ENCODE data around the gene WDR43. TPM values are rescaled to one million over a fixed set of nuclear protein-coding genes. Genes with fewer than 3 reads are reported as not detected.

The WDR43 gene
- polyA plus RNA-seq, 1 experiment: 32.8 TPM

- H3K4me3 ChIP-seq (ENCODE audit: low read depth, low read length): no peak overlapping the region
- TF ChIP-seq CTCF (IDR thresholded peaks at IDR 0.05; ENCODE audit: insufficient read depth, low read depth, low read length): no peak
- POLR2A ChIA-PET: no interaction called here
- H3K27me3 ChIP-seq (ENCODE audit: control insufficient read depth, insufficient read depth, low read length): no peaks in the 10 kb centered on the region
- no peaks in the 10 kb centered on the region; the same call in 1 of the 2 replicates for H3K36me3 ChIP-seq (ENCODE audit: control insufficient read depth, insufficient read depth, low read length)
- no peak for DNase-seq (ENCODE audit: low read depth)
- CTCF ChIA-PET: interaction anchor here (1.2 to 1.6 kb wide), 2 partner anchors 8 to 10 kb away, joined by 3 to 4 read pairs; no protein-coding TSS in a partner anchor
Observed at GRCh38 chr2:28950941-28951630, 56.6 kb downstream of the WDR43 start.

GRCh38 chr2:28951910-28952835 is 57.7 kb downstream of the WDR43 start:
- no peak overlapping the region for H3K4me3 ChIP-seq (ENCODE audit: low read depth, low read length)
- TF ChIP-seq CTCF (IDR thresholded peaks at IDR 0.05; ENCODE audit: insufficient read depth, low read depth, low read length): no peak
- CTCF ChIA-PET: interaction anchor here (1.2 to 1.6 kb wide), 2 partner anchors 9 kb away, joined by 3 to 4 read pairs; no protein-coding TSS in a partner anchor

GRCh38 chr2:28952836-28953211 is 58.4 kb downstream of the WDR43 start:
- POLR2A ChIA-PET: no interaction called here
- no peak for TF ChIP-seq CTCF (IDR thresholded peaks at IDR 0.05; ENCODE audit: insufficient read depth, low read depth, low read length)

More at GRCh38 chr2:28951910-28952835, 57.7 kb downstream of the WDR43 start:
- Histone ChIP-seq H3K36me3 (ENCODE audit: control insufficient read depth, insufficient read depth, low read length) (no peaks in the 10 kb centered on the region), H3K27me3 (ENCODE audit: control insufficient read depth, insufficient read depth, low read length) (no peaks in the 10 kb centered on the region)
- DNase-seq (ENCODE audit: low read depth): no peak
- POLR2A ChIA-PET: no interaction called here

GRCh38 chr2:28955467-28955866 is 61.0 kb downstream of the WDR43 start:
- ChIA-PET POLR2A (interaction anchor here (0.5 kb wide), 1 partner anchor 254 kb away, joined by 5 read pairs; no protein-coding TSS in a partner anchor), CTCF (interaction anchor here (0.7 to 3.1 kb wide), 12 partner anchors 10 to 1118 kb away, joined by 3 to 14 read pairs (median 4); no protein-coding TSS in a partner anchor)
- Histone ChIP-seq H3K36me3 (ENCODE audit: control insufficient read depth, insufficient read depth, low read length) (no peaks in the 10 kb centered on the region), H3K27me3 (ENCODE audit: control insufficient read depth, insufficient read depth, low read length) (no peaks in the 10 kb centered on the region), H3K4me3 (ENCODE audit: low read depth, low read length) (no peak overlapping the region)
- TF ChIP-seq CTCF (IDR thresholded peaks at IDR 0.05; ENCODE audit: insufficient read depth, low read depth, low read length): no peak
- no peak for DNase-seq (ENCODE audit: low read depth)

More at GRCh38 chr2:28952836-28953211, 58.4 kb downstream of the WDR43 start:
- CTCF ChIA-PET: no interaction called here
- H3K36me3 ChIP-seq (ENCODE audit: control insufficient read depth, insufficient read depth, low read length): no peaks in the 10 kb centered on the region
- H3K27me3 ChIP-seq (ENCODE audit: control insufficient read depth, insufficient read depth, low read length): no peaks in the 10 kb centered on the region
- no peak overlapping the region for H3K4me3 ChIP-seq (ENCODE audit: low read depth, low read length)
- no peak for DNase-seq (ENCODE audit: low read depth)

- DNase-seq (ENCODE audit: low read depth): no peak
- CTCF ChIA-PET: interaction anchor here (0.6 to 3.1 kb wide), 14 partner anchors 19 to 1115 kb away, joined by 3 to 14 read pairs (median 4); no protein-coding TSS in a partner anchor
- TF ChIP-seq CTCF (IDR thresholded peaks at IDR 0.05; ENCODE audit: insufficient read depth, low read depth, low read length): peak; percentile 56
Observed at GRCh38 chr2:28956415-28956826, 62.0 kb downstream of the WDR43 start.

More at GRCh38 chr2:28956415-28956826, 62.0 kb downstream of the WDR43 start:
- POLR2A ChIA-PET: no interaction called here
- Histone ChIP-seq H3K4me3 (ENCODE audit: low read depth, low read length) (peak overlapping the region; percentile 38), H3K36me3 (ENCODE audit: control insufficient read depth, insufficient read depth, low read length) (no peaks in the 10 kb centered on the region), H3K27me3 (ENCODE audit: control insufficient read depth, insufficient read depth, low read length) (no peaks in the 10 kb centered on the region)

All from BJ (cell line).